Lung (tissue), 12 donors: ENCODE data around the gene C2orf81. TPM values are rescaled to one million over a fixed set of nuclear protein-coding genes. Genes with fewer than 3 reads are reported as not detected.
A peak's percentile ranks its signal among the peaks of the same experiment; 100 is the strongest.

Experiments used
- ATAC-seq: fragments of 200-7000 bp; cut with Tn5 transposase; one replicate; pipeline ENCODE4 v1.9.1; 2020; ENCODE audit warnings: moderate number of reproducible peaks; ENCODE audit not compliant: insufficient read depth, low FRiP score
- DNase-seq, 3 donors: peaks; one replicate each; pipeline ENCODE4 v3.0.0-alpha.2; 2013 to 2017
- H3K27ac ChIP-seq, 2 donors: one replicate each; pipeline ENCODE4 v1.5.1; 2013; ENCODE audit warnings: mild to moderate bottlenecking in 2 of 2, moderate library complexity in 2 of 2, control low read depth in 1 of 2, inconsistent platforms in 1 of 2, low read depth in 1 of 2, low read length in 1 of 2
- H3K27me3 ChIP-seq, 3 donors: one replicate each; pipeline ENCODE4 v1.5.1; 2013; ENCODE audit warnings: low read length in 2 of 3; ENCODE audit not compliant: control insufficient read depth in 3 of 3, insufficient read depth in 3 of 3
- H3K36me3 ChIP-seq, 4 donors: one replicate each; pipeline ENCODE4 v1.5.1; 2013; ENCODE audit warnings: low read length in 4 of 4, mild to moderate bottlenecking in 1 of 4, moderate library complexity in 1 of 4; ENCODE audit not compliant: control insufficient read depth in 4 of 4, insufficient read depth in 4 of 4
- H3K4me1 ChIP-seq, 5 donors: one replicate each; pipeline ENCODE4 v1.5.1; 2013; ENCODE audit warnings: low read length in 5 of 5, mild to moderate bottlenecking in 2 of 5, moderate library complexity in 1 of 5; ENCODE audit not compliant: control insufficient read depth in 5 of 5, insufficient read depth in 5 of 5
- H3K4me3 ChIP-seq: one replicate; pipeline ENCODE4 v1.5.1; 2013; ENCODE audit warnings: mild to moderate bottlenecking, control low read depth, moderate library complexity
- H3K9ac ChIP-seq, 2 donors: one replicate each; pipeline ENCODE4 v1.5.1; 2013; ENCODE audit warnings: low read length in 2 of 2, control low read depth in 1 of 2; ENCODE audit not compliant: insufficient read depth in 1 of 2
- H3K9me3 ChIP-seq, 4 donors: one replicate each; pipeline ENCODE4 v1.5.1; 2013; ENCODE audit warnings: low read length in 3 of 4, mild to moderate bottlenecking in 1 of 4, moderate library complexity in 1 of 4; ENCODE audit not compliant: control insufficient read depth in 4 of 4, insufficient read depth in 3 of 4
- WGBS, 2 donors: extraction: QIAGEN DNeasy Blood & Tissue Kit; methylation state at CpG; one replicate each; pipeline ENCODE4 v1.1.7; 2013; 5-methylcytosine and 5-hydroxymethylcytosine counted together
- polyA plus RNA-seq, 2 donors: library from polyadenylated mRNA; stranded (reverse); fragments of 200-250 nt; gene quantifications; one replicate each; pipeline ENCODE4 v1.2.1, GENCODE V29; 2013
- total RNA-seq, 2 donors: library from RNA; depleted of rRNA in 1 of 2; stranded (reverse); fragments of >200 nt in 1 of 2; gene quantifications; one replicate each; pipeline ENCODE4 v1.2.1, GENCODE V29; 2014 to 2021
- TF ChIP-seq, protein P1 (sequence below): IDR thresholded peaks from 2 replicates; pipeline ENCODE4 v1.5.1; 2012; ENCODE audit warnings: mild to moderate bottlenecking; ENCODE audit errors: control extremely low read depth, extremely low read depth
- donor health status: control.
- donor health status: control.
- donor health status: Bipolar disorder and iron deficiency.
- donor health status: healthy.
- donor health status: DM: yes; HTN: yes; CAD: no.

C2orf81 gene
- total and polyA plus RNA-seq, 4 donors: 3.4 to 16.9 (median 7.3) TPM

DNA sequence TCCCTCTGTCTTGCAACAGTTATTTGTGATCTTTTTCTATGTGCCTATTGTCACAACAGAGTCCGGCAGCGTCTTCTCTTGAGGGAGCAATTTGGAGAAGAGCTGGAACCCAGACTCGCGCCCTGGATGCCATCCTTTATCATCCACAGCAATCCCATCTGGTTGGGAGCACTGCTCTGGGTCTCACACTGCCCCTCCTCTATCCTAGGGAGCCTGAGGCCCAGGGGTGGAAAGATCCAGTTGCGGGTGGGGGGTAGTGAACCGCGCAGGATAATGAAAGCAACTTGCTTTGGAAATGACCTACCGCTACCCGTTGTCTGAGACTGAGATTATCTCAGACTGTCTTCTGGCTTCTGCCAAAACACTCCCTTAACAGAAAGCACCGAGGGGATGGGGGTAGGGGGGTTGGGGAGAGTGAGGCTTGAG lies 37.5 kb upstream of the C2orf81 start:
- Histone ChIP-seq H3K27me3 (no peaks in the 10 kb centered on the region), H3K27ac (peak overlapping the region; percentile 55 to 68), H3K9me3 (no peaks in the 10 kb centered on the region), H3K36me3 (peaks cover 6 to 15% (median 7%) of the 10 kb centered on the region in 4 donors), H3K9ac (peak overlapping the region; percentile 54 to 78), H3K4me3 (peak overlapping the region; percentile 50), H3K4me1 (peaks cover 6 to 33% (median 11%) of the 10 kb centered on the region in 5 donors)
- 2 to 9% methylated on average over 10 of the region's 10 CpGs for WGBS, 2 donors
- no peak for ATAC-seq
- TF ChIP-seq, protein P1, sequence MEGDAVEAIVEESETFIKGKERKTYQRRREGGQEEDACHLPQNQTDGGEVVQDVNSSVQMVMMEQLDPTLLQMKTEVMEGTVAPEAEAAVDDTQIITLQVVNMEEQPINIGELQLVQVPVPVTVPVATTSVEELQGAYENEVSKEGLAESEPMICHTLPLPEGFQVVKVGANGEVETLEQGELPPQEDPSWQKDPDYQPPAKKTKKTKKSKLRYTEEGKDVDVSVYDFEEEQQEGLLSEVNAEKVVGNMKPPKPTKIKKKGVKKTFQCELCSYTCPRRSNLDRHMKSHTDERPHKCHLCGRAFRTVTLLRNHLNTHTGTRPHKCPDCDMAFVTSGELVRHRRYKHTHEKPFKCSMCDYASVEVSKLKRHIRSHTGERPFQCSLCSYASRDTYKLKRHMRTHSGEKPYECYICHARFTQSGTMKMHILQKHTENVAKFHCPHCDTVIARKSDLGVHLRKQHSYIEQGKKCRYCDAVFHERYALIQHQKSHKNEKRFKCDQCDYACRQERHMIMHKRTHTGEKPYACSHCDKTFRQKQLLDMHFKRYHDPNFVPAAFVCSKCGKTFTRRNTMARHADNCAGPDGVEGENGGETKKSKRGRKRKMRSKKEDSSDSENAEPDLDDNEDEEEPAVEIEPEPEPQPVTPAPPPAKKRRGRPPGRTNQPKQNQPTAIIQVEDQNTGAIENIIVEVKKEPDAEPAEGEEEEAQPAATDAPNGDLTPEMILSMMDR: no peak
- DNase-seq: peak in 1 of 3 donors; percentile 33

DNA sequence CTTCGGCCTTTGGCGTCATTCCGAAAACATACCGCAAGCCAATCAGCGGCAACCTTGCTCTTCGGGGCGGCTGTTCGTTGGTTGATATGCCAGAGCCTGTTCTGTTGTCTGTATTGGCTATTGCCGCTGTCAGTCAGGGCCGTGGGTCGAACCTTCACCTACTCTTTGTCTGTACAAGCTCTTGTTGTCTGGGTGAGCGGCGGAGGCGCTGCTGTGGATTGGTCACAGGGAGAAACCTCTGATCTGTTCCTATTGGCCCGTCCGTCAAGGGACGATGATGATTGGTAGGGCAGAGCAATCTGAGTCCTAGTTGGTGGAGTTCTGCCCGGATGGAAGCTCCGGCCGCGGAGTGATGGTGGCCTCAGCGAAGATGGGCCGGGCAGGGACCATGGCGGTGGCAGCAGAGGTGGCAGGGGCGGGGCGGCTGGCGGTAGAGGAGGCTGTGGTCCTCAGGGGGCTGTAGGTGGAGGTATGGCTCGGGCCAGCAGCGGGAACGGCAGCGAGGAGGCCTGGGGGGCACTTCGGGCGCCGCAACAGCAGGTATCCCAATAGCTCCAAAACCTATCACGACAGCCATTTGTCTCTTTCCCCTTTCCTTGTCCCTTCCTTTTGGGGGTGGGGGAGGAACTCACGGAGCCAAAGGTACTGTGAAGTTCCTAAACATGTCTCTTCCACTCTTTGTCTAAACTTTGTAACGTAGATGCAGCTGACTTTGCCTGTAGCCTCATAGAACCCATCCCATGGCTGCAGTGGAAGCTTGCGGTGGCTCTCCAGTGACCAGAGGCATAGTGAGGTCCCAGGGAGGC lies 36.9 kb upstream of the C2orf81 start, which contains the start of gene WBP1:
TSS of gene WBP1 (plus strand) at position 307 of the 806 bp plus-strand sequence. CDS start at position 472, 165 bp downstream.
- TF ChIP-seq, protein P1: no peak
- Histone ChIP-seq H3K4me3 (peak within 1 kb of the TSS; percentile 54), H3K27me3 (no peaks in the 10 kb centered on the region), H3K36me3 (peaks cover 6 to 15% (median 7%) of the 10 kb centered on the region in 4 donors), H3K27ac (peak within 1 kb of the TSS; percentile 78 to 94), H3K9ac (peak within 1 kb of the TSS; percentile 80 to 92), H3K9me3 (no peaks in the 10 kb centered on the region), H3K4me1 (peaks cover 6 to 33% (median 11%) of the 10 kb centered on the region in 5 donors)
- peak; percentile 100 for DNase-seq
- WGBS, 2 donors: 0 to 1% methylated on average over 36 to 38 of the region's 38 CpGs
- peak; percentile 93 for ATAC-seq

DNA sequence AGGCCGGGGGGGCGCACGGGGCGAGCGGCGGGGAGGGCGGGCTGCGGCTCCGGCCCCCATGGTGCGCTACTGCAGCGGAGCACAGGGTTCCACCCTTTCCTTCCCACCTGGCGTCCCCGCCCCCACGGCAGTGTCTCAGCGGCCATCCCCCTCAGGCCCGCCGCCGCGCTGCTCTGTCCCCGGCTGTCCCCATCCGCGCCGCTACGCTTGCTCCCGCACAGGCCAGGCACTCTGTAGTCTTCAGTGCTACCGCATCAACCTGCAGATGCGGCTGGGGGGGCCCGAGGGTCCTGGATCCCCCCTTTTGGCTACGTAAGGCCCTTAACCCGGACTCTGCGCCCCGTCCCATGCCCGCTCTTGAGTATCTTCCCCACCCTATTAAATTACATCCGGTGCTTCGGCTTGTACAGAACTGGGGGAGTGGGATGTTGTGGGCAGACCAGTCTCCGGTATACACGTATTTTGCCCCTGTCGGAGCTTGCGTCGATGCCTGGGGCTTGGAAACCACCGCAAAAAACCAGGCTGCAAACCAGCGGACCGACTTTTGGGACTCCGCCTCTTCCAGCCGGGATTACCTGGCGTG lies 36.2 kb upstream of the C2orf81 start:
- TF ChIP-seq, protein P1: no peak
- H3K27ac ChIP-seq: peak overlapping the region; percentile 78 to 94
- DNase-seq (peak in 2 of 3 donors; percentile 74 to 75), ATAC-seq (peak; percentile 27)
- H3K4me3 ChIP-seq: peak overlapping the region; percentile 54
- WGBS, 2 donors: 0 to 1% methylated on average over 42 to 46 of the region's 46 CpGs
- peaks cover 6 to 33% (median 11%) of the 10 kb centered on the region in 5 donors for H3K4me1 ChIP-seq
- no peaks in the 10 kb centered on the region for H3K9me3 ChIP-seq
- peak overlapping the region; percentile 80 to 92 for H3K9ac ChIP-seq
- no peaks in the 10 kb centered on the region for H3K27me3 ChIP-seq
- H3K36me3 ChIP-seq: peaks cover under 1 to 13% (median 5%) of the 10 kb centered on the region in 4 donors
